MCF 10A (cell line): ENCODE data around the gene ANXA4. TPM values are rescaled to one million over a fixed set of nuclear protein-coding genes. Genes with fewer than 3 reads are reported as not detected.

Experiments used
- BruUV-seq: library from RNA; stranded (reverse); fragments of 400-500 nt; replicated peaks from 2 replicates; lab custom pipeline; 2021; lab: Mats Ljungman, UMichigan
- CTCF ChIA-PET: fragments of 300-600 bp; sonication (Branson Sonifier 250); formaldehyde crosslinking; extraction: SDS; loops from one replicate; lab custom pipeline; 2021; ENCODE audit warnings: antibody characterized with exemption, inconsistent platforms; lab: Yijun Ruan, JAX
- POLR2A ChIA-PET: fragments of 300-600, 350-650 bp; sonication (Branson Sonifier 250); formaldehyde crosslinking; extraction: SDS; loops from one replicate; lab custom pipeline; 2020; ENCODE audit warnings: antibody characterized with exemption, inconsistent platforms; lab: Yijun Ruan, JAX
- DNase-seq: peaks from one replicate; pipeline ENCODE4 v3.0.0-alpha.2; 2018; ENCODE audit not compliant: unreplicated experiment
- H3K27ac Mint-ChIP-seq: one replicate; pipeline ENCODE4 v1.8.0; 2022; ENCODE audit warnings: mild to moderate bottlenecking, low read depth, mixed read lengths; ENCODE audit not compliant: unreplicated experiment
- H3K27me3 Mint-ChIP-seq: one replicate; pipeline ENCODE4 v1.8.0; 2022; ENCODE audit warnings: mixed read lengths; ENCODE audit not compliant: insufficient read depth, unreplicated experiment
- H3K36me3 Mint-ChIP-seq: one replicate; pipeline ENCODE4 v1.8.0; 2022; ENCODE audit warnings: mild to moderate bottlenecking, moderate library complexity, mixed read lengths; ENCODE audit not compliant: insufficient read depth, unreplicated experiment
- H3K4me1 Mint-ChIP-seq: one replicate; pipeline ENCODE4 v1.8.0; 2022; ENCODE audit warnings: mixed read lengths; ENCODE audit not compliant: insufficient read depth, unreplicated experiment
- H3K4me3 Mint-ChIP-seq: one replicate; pipeline ENCODE4 v1.8.0; 2022; ENCODE audit warnings: mild to moderate bottlenecking, moderate library complexity, mixed read lengths; ENCODE audit not compliant: unreplicated experiment
- H3K9me3 Mint-ChIP-seq: one replicate; pipeline ENCODE4 v1.8.0; 2022; ENCODE audit warnings: mixed read lengths; ENCODE audit not compliant: unreplicated experiment
- intact Hi-C: fragments of 100-400 bp; cut with micrococcal nuclease; formaldehyde crosslinking; loops from 2 replicates; pipeline ENCODE4 v1.14.1; 2022
- total RNA-seq: library from RNA; stranded (reverse); gene quantifications from 2 replicates; pipeline ENCODE4 v1.2.3, GENCODE V29; 2022
- TF ChIP-seq, protein P1 (sequence below): fragments of 200-600 bp; IDR thresholded peaks from one replicate; pipeline ENCODE4 v1.8.0; 2022; ENCODE audit warnings: antibody characterized with exemption, mild to moderate bottlenecking; ENCODE audit not compliant: unreplicated experiment

Gene ANXA4
- total RNA-seq, 1 experiment from 2014 or later, result 82.9 TPM

DNA sequence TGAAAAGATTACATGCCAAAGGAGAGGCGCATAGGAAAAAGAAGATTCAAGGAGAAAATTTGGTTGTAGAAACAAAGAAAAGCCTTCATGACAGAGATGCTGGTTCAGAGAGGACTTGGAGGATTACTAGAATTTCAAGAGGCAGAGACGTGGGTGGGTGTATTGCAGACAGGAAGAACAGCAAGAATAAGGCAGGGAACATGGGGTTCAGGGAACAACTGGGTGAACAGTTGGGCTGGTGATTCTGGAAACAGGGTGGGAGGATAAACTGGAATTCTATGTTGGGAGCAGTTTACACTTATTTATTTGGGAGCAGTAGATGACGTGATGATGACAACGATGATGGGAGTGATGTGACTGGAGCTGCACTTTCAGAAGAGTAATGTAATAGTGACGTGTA lies 69.1 kb downstream of the ANXA4 start:
- Mint-ChIP-seq H3K36me3 (peaks cover 73% of the 10 kb centered on the region), H3K4me3 (no peak overlapping the region), H3K27ac (no peak overlapping the region), H3K4me1 (no peaks in the 10 kb centered on the region), H3K27me3 (no peaks in the 10 kb centered on the region), H3K9me3 (no peaks in the 10 kb centered on the region)
- intact Hi-C loops, result no loop called here
- BruUV-seq, result no TSS peak
- TF ChIP-seq, protein P1, sequence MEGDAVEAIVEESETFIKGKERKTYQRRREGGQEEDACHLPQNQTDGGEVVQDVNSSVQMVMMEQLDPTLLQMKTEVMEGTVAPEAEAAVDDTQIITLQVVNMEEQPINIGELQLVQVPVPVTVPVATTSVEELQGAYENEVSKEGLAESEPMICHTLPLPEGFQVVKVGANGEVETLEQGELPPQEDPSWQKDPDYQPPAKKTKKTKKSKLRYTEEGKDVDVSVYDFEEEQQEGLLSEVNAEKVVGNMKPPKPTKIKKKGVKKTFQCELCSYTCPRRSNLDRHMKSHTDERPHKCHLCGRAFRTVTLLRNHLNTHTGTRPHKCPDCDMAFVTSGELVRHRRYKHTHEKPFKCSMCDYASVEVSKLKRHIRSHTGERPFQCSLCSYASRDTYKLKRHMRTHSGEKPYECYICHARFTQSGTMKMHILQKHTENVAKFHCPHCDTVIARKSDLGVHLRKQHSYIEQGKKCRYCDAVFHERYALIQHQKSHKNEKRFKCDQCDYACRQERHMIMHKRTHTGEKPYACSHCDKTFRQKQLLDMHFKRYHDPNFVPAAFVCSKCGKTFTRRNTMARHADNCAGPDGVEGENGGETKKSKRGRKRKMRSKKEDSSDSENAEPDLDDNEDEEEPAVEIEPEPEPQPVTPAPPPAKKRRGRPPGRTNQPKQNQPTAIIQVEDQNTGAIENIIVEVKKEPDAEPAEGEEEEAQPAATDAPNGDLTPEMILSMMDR, result no peak
- DNase-seq, result no peak
- ChIA-PET POLR2A (interaction anchor here (2.1 kb wide), 1 partner anchor 30 kb away, joined by 4 read pairs; no protein-coding TSS in a partner anchor), CTCF (interaction anchor here (1.3 to 14.2 kb wide), 3 partner anchors 11 to 86 kb away, joined by 3 to 277 read pairs (median 4); no protein-coding TSS in a partner anchor)

DNA sequence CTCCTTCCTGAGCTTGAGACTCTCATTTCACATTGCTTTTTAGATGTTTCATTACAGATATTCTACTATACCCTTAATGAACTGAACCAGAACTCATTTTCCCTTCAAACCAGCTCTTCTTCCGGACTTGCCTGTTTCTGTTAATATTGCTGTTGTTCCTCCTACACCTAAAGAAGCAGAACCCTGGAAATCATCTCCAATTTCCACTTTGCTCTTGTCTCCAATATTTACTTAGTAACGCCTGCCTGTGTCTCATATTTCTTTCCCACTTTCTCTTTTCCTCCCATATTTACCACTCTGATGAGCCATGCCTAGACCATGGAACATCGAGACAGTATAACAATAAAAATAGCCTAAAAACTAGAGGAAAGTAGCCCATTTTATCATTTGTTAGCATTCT lies 69.7 kb downstream of the ANXA4 start:
- no peak overlapping the region for H3K4me3 Mint-ChIP-seq
- H3K27ac Mint-ChIP-seq, result no peak overlapping the region
- no peaks in the 10 kb centered on the region for H3K9me3 Mint-ChIP-seq
- ChIA-PET CTCF (interaction anchor here (1.3 to 14.2 kb wide), 2 partner anchors 54 to 86 kb away, joined by 3 to 277 read pairs; no protein-coding TSS in a partner anchor), POLR2A (interaction anchor here (0.6 to 2.1 kb wide), 4 partner anchors 8 to 70 kb away, joined by 4 to 6 read pairs (median 5); partner anchors contain the start of gene ANXA4)
- no peak for DNase-seq
- no peaks in the 10 kb centered on the region for H3K27me3 Mint-ChIP-seq
- H3K4me1 Mint-ChIP-seq, result no peaks in the 10 kb centered on the region
- TF ChIP-seq, protein P1, result no peak
- peaks cover 68% of the 10 kb centered on the region for H3K36me3 Mint-ChIP-seq
- no TSS peak for BruUV-seq
- intact Hi-C loops, result no loop called here

DNA sequence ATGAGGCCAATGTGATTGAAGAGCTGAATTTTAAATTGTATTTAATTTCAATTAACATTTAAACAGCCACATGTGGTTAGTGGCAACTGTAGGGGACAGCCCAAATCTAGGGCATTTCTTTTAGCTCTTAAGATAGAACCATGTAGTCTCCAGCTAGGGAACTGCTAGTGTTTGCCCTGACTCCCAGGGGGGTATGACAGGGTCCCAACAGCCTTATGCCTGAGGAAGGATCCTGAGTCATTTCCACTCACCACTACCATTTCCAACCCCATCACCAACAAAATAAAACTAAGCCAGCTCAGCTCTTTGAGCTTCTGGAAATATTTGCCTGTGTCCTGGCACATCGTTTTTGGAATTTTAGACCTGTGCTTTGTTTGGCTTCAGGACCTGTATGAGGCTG lies 73.8 kb downstream of the ANXA4 start:
- Mint-ChIP-seq H3K4me1 (no peaks in the 10 kb centered on the region), H3K9me3 (no peaks in the 10 kb centered on the region), H3K36me3 (peaks cover 60% of the 10 kb centered on the region), H3K27me3 (no peaks in the 10 kb centered on the region), H3K4me3 (no peak overlapping the region), H3K27ac (peak overlapping the region; percentile 63)
- ChIA-PET CTCF (interaction anchor here (0.8 to 14.2 kb wide), 10 partner anchors 15 to 265 kb away, joined by 3 to 277 read pairs (median 6); no protein-coding TSS in a partner anchor), POLR2A (interaction anchor here (0.6 to 5.4 kb wide), 12 partner anchors 9 to 234 kb away, joined by 3 to 53 read pairs (median 4); partner anchors contain the start of gene ANXA4)
- BruUV-seq, result no TSS peak
- no peak for DNase-seq
- intact Hi-C loops, result loop anchor here (2.0 to 5.0 kb wide), 2 partner anchors 43 to 257 kb away; no protein-coding TSS in a partner anchor
- TF ChIP-seq, protein P1, result no peak

DNA sequence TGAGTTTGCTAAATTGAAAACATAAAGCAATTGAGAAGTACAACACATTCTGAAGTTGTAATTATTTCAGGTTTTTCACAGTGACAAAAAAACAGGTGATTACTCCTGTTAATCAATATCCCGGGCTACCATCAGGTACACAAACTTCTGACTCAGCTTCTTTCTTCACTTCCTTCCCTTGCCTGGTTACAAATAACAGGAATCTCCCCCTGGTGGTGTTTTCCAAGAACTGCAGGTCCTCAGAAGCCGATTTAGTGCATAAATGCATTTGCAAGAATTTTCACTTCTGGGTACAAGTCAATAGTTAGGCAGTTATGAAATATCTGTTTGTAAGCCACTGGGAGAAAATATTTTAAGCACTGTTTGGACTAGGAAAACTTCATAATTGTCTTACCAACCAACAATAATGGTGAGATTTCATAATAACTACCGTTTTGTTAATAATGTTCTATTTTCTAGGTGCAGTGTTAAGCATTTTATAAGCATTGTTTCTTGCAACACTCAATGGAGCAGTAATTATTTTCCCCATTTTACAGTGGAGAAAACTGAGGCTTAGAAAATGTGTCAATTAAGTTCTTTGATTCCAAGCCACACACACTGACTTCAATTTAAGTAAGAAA lies 75.1 kb downstream of the ANXA4 start:
- no peak overlapping the region for H3K27ac Mint-ChIP-seq
- TF ChIP-seq, protein P1, result peak; percentile 79
- peak; percentile 86 for DNase-seq
- H3K27me3 Mint-ChIP-seq, result no peaks in the 10 kb centered on the region
- no peak overlapping the region for H3K4me3 Mint-ChIP-seq
- H3K9me3 Mint-ChIP-seq, result no peaks in the 10 kb centered on the region
- no TSS peak for BruUV-seq
- intact Hi-C loops, result loop anchor here (1.0 to 5.0 kb wide), 4 partner anchors 45 to 258 kb away; no protein-coding TSS in a partner anchor
- CTCF ChIA-PET, result interaction anchor here (0.6 to 14.2 kb wide), 27 partner anchors 10 to 309 kb away, joined by 3 to 277 read pairs (median 3); no protein-coding TSS in a partner anchor
- POLR2A ChIA-PET, result interaction anchor here (0.9 to 5.4 kb wide), 8 partner anchors 9 to 172 kb away, joined by 3 to 53 read pairs (median 4); partner anchors contain the start of genes ANXA4 and GMCL1
- no peaks in the 10 kb centered on the region for H3K4me1 Mint-ChIP-seq
- H3K36me3 Mint-ChIP-seq, result peaks cover 66% of the 10 kb centered on the region
